GM12892 (cell line): ENCODE results near the gene SPRYD3.

Source experiments
- POLR2AphosphoS5 ChIP-seq: IDR thresholded peaks from 2 replicates; pipeline ENCODE4 v1.6.1; 2011; ENCODE audit warnings: low read depth, low read length, control low read depth
- TAF1 ChIP-seq: IDR thresholded peaks from 2 replicates; pipeline ENCODE4 v1.6.1; 2011; ENCODE audit warnings: low read depth, mild to moderate bottlenecking, control low read depth, low read length, borderline replicate concordance

GRCh38 chr12:53090554-53090953, 11.4 kb upstream of the SPRYD3 start:
- TF ChIP-seq TAF1 (no peak), POLR2AphosphoS5 (no peak)
